ENCODE results near the gene TNMD.

The TNMD gene

DNA sequence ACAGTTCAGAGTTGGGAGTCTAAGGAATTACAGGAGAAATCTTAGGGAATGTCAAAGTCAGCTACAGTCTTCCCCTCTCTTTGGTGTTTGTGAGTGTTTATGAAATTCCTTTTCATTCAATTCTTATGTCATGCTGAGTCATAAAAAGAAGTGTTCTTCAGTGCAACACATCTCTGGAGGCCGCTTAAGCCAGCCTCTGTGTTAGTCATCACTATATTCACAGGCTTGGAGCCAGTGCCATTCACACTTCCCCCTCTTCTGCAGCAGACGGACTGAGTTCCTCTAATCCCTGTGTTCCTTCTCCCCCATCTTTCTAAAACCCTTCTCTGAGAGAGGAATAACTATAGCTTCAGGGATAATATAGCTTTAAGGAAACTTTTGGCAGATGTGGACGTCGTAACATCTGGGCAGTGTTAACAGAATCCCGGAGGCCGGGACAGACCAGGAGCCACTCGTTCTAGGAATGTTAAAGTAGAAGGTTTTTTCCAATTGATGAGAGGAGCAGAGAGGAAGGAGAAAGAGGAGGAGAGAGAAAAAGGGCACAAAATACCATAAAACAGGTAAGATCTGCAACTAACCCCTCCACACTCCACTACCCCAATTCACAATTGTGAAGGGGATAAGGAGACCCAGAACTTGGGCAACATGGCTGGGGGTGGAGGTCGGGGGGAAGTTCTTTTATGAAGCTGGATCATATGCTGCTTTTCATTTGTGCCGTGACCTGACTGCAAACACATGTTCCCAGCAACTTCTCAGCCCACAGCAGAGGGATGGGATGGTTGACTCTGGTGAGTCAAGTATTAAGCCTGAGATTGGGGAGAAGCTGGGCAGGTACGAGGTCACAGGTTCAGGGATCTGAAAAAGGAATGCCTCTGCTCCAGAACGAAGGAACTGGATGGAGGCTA, 59.5 kb downstream of the TNMD start, which contains the start of gene SRPX2:
Gene SRPX2, plus strand, starts transcription at position 244 of the 905 bp plus-strand sequence. CDS start 2,124 bp downstream, outside the sequence.
- in situ Hi-C loops (cut with MboI; ENCODE audit: low sequenced_read_pairs) = no loop called here

DNA sequence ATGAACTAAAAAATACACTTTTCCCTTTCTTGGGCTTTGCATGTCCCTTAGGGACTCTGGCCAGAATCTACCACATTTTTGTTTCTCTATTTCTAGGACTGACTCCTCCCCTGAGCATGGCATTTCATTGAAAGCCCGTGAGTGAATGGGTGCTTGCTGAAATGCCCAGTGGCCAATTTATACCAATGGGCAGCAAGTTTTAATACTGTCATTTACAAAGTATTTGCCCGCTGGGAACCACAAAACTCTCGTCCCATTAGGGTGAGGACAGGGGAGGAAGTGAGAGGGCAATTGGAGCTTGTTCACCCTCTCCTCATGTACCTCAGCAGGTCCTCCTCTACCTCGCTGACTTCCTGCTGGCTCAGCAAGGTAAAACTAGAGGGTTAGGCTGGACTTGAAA, 60.4 kb downstream of the TNMD start:
- in situ Hi-C loops (cut with MboI; ENCODE audit: low sequenced_read_pairs) = no loop called here

DNA sequence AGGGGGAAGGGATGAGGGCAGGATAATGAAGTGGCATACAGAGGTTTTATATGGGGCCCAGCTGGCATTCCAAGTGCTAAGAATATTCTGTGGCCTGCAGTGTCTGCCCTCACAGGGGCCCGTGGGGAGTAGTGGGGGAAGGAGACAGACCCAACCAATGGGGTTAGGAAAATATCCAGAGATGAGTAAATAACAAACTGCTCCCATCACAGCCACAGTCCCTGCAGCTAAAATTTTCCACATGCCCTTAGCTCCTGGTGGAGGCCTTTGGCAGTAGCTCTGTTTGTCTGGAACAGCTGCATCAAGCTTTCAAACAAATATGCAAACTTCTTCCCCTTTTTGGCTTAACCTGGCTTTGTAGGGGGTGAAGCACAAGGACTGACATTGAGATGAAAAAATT, 62.4 kb downstream of the TNMD start:
- in situ Hi-C loops (cut with MboI; ENCODE audit: low sequenced_read_pairs) = no loop called here

DNA sequence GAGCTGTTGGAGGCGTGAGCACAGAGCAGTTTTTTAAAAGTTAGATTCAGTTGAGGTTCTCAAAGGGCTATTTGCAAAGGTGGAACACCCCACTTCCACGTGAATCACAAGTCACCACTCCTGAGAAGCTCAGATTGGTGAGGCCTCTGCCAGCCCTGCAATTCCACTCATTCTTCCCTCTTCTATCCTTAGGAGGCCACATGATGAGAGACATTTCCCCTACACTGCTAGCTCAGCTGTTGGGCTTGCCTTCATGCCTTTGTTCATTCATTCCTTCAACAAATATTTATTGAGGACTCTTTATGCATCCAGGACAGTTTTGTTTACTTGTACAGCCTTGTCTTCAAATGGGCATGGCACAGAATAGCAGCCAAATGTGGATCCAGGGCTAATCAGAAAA, 63.0 kb downstream of the TNMD start:
- in situ Hi-C loops (cut with MboI; ENCODE audit: low sequenced_read_pairs) = no loop called here

DNA sequence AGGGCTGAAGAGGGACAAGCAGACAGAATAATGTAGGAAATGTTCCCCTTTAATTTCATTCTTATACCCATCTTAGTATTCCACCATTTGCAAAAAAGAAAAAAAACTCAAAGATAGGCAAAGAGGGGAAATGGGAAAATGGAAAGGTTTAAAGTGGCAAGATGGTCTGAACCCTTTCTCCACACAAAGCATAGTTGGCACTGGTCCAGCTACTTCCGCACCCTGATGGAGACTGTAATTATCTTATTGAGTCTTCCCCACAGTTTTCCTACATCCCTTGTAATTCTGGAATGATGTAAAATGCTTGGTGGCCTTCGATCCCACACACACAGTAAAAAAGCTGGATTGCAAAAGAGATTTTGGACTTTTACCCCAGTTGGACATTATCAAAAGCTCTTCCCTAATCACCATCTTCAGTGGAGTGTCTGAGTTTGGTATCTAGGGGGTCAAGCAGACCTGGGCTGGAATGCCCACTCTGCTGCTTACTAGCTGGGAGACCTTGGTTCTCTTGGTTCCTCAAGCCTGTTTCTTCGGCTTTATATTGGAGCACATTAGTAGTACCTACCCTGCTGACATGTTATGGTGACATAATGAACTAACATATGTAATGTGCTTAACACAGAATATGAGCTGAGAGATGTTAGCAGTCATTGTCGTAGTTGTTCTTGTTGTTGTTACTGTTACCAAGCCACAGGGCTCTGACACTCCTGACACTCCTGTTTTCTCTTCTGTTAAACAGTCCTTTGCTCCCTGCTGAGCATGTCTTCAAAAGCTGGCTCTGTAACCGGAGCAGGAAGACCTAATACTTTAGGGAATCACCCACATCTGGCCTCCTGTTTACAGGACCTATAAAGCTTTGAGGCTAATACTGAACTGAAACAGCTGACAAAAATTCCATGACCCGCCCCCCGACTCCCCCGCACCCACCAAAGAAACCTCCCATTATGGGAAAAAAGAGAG, 64.0 kb downstream of the TNMD start:
- in situ Hi-C loops (cut with MboI; ENCODE audit: low sequenced_read_pairs) = no loop called here
